Stimulated activated CD4-positive, alpha-beta T cell treated with anti-CD3 and anti-CD28 coated beads, TNF-alpha, amount 100 ng/mL, for 1 hour (primary cell): ENCODE results near the gene SESN2.

ENCODE experiments used
- DNase-seq, 3 donors: peaks; one replicate each; pipeline ENCODE4 v3.0.0-alpha.2; 2020; ENCODE audit warnings: low read depth in 3 of 3, low spot score in 1 of 3

Gene SESN2, protein sequence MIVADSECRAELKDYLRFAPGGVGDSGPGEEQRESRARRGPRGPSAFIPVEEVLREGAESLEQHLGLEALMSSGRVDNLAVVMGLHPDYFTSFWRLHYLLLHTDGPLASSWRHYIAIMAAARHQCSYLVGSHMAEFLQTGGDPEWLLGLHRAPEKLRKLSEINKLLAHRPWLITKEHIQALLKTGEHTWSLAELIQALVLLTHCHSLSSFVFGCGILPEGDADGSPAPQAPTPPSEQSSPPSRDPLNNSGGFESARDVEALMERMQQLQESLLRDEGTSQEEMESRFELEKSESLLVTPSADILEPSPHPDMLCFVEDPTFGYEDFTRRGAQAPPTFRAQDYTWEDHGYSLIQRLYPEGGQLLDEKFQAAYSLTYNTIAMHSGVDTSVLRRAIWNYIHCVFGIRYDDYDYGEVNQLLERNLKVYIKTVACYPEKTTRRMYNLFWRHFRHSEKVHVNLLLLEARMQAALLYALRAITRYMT

DNA sequence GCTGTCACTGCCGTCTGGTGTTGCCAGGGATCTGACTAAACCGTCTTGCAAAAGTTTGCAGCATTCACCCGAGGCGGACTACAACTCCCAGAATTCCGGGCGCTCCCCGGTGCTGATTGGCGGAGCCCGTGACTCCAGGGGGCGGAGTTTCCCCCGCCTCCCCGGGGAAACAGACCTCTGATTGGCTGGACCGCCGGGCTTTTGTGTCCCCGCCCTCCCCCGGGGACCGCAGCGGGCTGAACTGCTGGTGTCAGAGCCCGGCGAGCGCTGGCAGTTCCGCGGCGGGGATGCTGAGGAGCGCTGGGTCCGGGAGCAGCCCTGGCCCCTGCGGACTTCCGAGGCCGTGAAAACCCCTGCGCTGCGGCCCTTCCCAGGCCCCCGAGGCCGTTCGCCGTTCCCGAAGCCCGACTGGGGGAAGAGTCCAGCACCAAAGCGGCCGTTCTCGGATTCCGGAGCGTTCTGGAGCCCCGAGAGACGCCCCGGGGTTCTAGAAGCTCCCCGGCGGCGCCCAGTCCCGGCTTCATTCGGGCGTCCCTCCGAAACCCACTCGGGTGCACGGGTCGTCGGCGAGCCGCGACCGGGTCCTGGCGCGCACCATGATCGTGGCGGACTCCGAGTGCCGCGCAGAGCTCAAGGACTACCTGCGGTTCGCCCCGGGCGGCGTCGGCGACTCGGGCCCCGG is at the start of gene SESN2:
Gene SESN2 (plus strand): TSS at position 267 of the 682 bp plus-strand sequence. CDS start 330 bp downstream, at position 597.
- DNase-seq, result peak; percentile 97 to 98 (median 97)

- DNase-seq, result no peak
Measured at GRCh38 chr1:28209700-28210099, 49.6 kb upstream of the SESN2 start.

DNA sequence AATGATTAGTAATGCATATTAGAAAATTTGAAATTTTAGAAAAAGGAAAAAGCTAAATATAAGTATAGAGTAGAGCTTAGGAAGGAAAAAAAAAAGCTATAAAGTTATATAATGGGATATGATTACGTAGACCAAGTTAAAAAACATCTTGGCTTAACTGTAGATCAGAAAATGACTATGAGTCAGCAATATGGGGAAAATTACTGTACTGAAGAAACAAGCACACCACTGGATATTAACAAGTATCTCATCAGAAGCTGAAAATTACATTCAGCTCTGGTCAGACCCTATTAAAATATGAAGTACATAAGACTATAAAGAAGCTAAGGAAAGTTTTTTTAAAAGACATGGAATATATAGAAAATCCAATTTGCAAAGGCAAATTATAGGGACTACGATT is 46.0 kb upstream of the SESN2 start:
- DNase-seq, result no peak

- DNase-seq, result no peak
Measured at GRCh38 chr1:28229089-28229488, 30.2 kb upstream of the SESN2 start.

GRCh38 chr1:28229996-28230395 is 29.3 kb upstream of the SESN2 start:
- DNase-seq, result no peak

DNA sequence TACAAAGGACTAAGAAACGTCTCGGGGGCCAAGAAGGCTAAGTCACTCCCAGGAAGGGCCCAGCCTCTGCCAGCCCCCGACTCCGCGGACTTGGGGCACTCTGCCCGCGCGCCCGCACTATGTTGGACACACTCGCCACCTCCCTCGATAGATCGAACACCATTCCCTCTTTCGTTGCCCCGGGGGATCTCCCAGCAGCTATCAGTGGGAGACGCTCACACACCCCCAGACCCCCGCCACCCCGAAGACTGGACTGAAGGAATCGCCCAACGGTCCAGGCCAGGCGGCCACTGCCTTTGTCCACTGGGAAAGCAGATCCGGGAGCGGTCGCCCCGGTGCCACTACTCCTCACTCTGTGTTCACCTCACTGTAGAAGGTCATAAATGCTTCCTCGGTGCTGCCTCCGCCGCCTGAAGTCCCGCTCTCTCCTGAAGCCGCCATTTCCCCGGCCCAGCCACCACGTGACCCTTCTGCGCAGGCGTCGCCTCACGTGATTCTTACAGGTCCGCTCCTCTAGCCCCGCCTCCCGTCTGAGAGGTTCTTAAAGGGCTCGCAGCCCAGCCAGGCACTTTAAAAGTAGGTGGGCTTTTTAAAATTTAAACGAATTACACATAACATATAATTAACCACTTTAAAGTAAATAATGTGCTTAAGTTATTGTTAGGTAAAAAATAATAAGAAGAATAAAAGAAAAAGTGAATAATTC is 26.6 kb upstream of the SESN2 start, which contains the start of gene DNAJC8:
Gene DNAJC8 (minus strand): TSS at position 472 of the 706 bp plus-strand sequence. CDS start 31 bp downstream, at position 441.
- peak; percentile 83 to 91 (median 84) for DNase-seq

DNA sequence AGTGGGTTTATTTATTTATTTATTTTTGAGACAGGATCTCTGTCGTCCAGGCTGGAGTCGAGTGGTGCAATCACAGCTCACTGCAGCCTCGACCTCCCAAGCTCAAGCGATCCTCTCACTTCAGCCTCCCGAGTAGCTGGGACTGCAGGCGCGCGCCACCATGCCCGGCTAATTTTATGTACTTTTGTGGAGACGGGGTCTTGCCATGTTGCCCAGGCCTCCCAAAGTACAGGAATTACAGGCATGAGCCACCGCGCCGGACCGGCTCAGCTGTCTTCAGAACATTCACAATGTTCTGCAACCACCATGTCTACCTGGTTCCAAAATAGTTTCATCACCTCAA is 26.1 kb upstream of the SESN2 start:
- no peak for DNase-seq

DNA sequence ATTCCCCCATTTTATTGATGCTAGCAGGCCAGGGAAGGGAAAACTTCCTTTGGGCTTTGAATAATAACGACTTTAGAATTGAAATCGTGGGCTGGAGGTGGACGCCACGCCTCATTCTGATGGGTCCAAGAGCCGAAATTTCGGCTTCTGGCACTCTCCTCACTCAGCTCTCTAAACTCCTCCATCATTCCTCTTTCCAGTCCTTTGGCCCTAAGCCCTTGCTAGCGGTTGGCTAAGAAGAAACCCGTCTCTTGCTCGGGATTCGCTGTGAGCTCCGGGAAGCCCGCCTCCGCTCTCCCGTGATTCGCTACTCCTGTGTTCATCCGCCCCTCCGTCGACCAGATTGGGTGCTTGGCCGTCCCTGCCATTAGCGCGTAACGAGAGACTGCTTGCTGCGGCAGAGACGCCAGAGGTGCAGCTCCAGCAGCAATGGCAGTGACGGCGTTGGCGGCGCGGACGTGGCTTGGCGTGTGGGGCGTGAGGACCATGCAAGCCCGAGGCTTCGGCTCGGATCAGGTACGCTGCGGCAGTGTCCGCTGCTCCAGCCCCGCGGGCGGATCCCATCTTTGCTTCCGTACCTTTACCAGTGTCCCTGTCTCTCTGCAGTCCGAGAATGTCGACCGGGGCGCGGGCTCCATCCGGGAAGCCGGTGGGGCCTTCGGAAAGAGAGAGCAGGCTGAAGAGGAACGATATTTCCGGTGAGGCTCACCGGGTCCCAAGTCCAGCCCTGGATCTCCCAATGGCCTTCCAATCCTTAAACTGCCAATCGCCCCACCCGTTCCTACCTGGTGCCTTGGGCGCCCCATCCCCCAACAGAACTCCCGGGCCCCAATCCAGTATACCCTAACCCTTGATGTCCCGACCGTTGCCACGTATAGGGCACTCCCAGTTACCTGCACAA is 23.3 kb upstream of the SESN2 start, which contains the start of gene ATP5IF1:
Gene ATP5IF1 (plus strand): TSS at position 370 of the 901 bp plus-strand sequence. CDS start 60 bp downstream, at position 430.
- peak; percentile 81 to 88 (median 82) for DNase-seq

DNA sequence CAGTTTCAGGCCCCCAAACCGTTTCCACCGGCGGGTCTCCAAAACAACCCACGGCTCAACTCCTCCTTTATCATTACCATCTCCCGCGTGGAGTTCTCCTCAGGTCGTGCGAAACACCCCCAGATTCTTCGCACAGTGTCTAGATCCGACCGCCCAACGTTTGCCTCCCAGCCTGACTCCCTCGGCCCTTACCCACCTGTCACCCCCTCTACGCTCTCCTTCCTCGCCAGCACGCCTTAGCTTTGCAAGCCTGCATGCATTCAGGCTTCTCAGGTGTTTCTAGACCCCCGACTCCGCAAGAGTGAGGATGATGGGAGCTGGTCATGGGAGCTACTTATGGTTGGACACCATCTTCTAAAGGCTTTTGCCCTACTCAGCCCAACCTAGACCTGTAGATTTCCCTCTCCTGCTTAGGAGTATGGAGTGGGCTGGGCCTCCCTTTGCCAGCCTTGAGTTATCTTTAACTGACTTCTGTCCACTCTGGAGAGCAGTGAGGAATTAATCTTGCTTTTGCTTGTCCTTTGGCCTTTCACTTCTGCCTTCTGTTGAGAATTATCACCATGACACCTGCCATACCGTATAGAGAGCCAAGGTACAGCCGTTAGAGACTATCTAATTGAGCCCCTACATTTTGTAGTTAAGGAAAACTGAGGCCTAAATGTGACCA is 22.5 kb upstream of the SESN2 start:
- DNase-seq, result no peak

DNA sequence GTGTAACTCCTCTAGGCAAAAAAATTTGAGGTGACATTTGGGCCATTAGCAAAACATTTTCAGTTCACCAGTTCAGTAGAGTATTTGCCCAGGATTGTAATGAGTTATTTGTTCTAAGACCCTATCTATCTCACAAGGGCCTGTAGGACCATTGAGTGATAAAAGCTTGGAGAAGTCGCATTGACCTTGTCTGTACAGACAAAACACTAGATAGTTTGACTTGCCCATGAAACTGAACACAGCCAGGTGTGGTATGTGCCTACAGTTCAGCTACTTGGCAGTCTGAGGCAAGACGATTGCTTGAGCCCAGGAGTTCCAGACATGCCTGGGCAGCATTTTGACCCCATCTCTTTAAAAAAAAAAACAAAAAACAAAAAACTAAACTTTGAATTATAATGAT is 20.3 kb upstream of the SESN2 start:
- no peak for DNase-seq

DNA sequence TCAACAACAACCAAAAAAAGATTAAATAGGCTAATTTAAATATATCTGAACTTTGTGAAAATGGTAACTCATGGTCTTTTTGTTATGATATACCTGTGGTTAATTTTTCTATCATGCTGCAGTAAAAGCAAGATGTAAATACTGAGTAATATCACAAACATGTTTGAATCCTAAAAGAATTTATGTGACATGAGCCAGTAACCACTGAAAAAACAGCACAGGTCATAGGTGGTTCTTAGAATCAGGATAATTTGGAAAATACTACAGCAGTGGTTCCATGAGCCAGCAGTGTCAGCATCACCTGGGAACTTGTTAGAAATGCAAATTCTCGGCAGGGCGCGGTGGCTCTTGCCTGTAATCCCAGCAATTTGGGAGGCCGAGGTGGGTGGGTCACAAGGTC is 19.3 kb upstream of the SESN2 start:
- DNase-seq, result no peak

DNA sequence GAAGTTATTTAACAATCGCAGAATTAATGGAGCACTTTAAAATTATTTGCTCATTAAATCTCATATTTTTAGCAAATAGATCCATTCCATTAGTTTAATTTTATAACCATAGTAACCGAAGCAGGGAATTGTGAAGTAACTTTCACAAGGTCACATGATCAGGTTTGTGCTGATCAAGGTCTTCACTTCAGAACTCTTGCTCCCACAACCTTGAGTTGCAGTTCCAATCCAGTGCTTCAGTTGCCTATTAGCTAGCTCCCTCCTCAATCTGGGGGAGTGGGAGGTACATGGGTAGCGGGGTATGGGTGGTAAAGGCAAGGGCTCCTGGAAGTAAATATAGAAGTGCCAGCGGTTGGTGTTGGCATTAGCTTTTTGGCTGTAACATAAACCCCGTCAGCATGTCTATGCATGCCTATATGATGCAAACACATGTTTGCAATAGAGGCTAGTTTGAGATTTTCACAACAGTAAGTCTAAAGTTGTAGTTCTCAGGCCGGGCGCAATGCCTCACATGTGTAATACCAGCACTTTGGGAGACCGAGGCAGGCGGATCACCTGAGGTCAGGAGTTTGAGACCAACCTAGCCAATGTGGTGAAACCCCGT is 17.6 kb upstream of the SESN2 start:
- DNase-seq, result no peak

GRCh38 chr1:28243685-28244311 is 15.5 kb upstream of the SESN2 start:
- DNase-seq, result no peak

- DNase-seq, result no peak
Measured at GRCh38 chr1:28244549-28245251, 14.6 kb upstream of the SESN2 start.

DNA sequence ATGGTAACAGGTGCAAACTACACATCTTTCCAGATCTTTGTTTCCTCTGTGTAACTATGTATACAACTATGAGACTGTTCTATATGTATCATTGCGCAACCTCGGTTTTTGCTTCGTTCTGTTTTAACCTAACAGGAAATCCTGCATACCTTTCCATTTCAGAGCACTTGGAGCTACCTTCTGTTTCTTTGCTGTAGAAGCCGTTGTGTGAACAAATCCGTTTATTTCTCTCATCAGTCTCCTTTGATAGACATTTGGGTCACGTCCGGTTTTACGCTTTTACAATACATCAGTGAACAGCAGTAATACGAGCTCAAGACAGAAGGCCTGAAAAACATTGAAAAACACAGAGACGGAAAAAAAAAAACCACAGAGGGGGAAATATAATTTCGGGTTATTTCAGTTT is 12.9 kb upstream of the SESN2 start:
- no peak for DNase-seq

DNA sequence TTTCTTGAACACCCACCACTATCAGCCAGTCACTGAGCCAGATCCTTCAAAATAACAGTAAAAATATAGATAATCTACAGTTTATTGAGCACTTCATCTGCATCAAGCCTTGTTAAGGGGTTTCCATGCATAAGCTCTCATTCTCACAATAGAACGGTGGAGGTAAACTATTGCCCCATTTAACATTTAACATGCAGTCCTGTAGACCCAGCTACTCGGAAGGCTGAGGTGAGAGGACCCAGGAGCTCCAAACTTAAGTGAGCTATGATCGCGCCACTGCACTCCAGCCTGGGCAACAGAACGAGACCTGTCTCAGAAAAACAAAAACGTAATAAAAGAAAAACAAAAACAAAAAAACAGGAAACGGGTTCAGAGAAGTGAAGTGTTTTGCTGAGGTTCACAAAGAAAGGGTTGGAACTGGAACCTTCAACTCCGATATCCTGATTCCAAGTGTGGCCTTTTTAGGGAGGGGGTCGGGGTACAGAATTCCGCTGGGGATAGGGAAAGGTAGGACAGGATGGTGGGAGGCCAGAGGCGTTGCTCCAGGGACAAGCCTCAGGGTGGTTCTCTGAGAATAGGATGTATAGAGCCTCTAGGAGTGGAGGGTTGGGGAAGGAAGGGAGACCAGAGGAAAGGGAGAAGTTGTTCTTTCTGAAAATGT is 11.6 kb upstream of the SESN2 start:
- no peak for DNase-seq

GRCh38 chr1:28248273-28249012 is 10.9 kb upstream of the SESN2 start:
- peak; percentile 47 to 71 (median 56) for DNase-seq
